NOMO-1 treated with dmso at 0.1 percent for 144 hours (cell line): ENCODE data around the gene ANKUB1.

Experiments used
- DNase-seq: peaks from one replicate; lab custom pipeline; 2025; ENCODE audit not compliant: unreplicated experiment; lab: John Stamatoyannopoulos, UW

ANKUB1 gene

DNA sequence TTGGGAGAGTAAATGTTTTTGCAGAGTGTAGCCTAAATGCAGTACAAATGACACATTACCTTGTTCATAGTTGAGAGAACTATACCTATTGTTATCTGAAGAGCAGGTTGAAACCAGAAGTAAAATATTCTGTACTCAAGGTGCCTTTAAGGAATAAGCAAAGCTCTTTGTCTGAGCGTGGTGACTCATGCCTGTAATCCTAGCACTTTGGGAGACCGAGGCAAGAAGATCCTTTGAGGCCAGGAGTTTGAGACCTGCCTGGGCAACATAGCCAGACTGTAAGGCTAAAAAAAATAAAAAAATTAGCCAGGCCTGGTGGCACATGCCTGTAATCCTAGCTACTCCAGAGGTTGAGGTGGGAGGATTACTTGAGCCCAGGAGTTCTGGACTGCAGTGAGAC lies 18.5 kb upstream of the ANKUB1 start:
- DNase-seq: no peak

DNA sequence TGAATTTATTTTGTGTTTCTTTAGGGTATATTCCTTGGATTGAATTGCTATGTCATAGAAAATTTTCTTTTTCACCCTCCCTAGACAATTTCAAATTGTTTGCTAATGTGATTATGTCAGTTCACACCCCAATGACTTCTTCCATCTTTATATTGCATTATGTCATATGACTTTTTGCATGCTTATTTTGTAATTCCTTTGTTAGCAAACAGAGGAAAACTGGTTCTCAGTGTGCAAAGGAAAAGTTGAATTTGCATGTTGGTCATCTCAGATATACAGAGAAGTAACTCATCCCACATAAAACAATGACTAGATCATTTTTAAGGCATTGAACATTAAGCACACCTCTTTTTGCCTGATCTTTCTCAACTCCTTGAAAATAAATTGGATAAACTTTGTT lies 17.3 kb upstream of the ANKUB1 start:
- DNase-seq: no peak

DNA sequence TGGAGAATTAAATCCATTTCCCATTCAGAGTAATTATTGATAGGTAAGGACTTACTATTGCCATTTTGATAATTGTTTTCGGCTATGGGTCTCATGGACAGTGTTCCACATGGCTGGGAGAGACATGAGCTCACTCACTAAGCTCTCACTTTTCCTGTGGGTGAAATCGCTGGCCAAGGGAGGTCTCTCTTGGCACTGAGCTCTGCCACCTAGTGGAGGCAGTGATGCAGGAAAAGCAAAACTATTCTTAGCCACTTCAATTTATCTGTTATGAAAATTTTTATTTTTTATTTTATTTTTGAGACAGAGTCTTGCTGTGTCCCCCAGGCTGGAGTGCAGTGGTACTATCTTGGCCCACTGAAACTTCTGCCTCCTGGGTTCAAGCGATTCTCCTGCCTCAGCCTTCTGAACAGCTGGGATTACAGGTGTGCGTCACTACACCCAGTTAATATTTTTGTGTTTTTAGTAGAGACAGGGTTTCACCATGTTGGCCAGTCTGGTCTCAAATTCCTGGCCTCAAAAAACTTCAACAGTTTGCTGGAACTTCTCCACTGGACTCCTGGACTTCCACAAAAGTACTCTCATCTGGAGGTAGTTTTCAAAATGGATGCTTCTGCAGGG lies 16.0 kb upstream of the ANKUB1 start:
- peak; percentile 27 for DNase-seq

DNA sequence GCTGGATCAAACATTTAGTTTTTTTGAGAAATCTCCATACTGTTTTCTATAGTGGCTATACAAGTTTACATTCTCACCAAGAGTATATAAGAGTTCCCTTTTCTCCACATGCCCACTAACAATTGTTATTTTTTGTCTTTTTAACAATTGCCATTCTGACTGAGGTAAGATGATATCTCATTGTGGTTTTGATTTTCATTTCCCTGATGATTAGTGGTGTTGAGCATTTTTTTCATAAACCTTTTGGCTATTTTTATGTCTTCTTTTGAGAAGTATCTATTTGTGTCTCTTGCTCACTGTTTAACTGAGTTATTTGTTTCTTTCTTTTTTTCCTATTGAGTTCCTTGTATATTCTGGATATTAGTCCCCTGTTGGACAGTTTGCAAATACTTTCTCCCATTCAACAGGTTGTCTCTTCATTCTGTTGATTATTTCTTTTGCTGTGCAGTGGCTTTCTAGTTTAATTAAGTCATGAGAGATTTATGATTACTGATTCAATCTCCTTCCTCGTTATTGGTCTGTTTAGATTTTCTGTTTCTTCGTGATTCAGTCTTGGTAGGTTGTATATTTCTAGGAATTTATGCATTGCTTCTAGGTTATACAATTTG lies 13.9 kb upstream of the ANKUB1 start:
- no peak for DNase-seq

DNA sequence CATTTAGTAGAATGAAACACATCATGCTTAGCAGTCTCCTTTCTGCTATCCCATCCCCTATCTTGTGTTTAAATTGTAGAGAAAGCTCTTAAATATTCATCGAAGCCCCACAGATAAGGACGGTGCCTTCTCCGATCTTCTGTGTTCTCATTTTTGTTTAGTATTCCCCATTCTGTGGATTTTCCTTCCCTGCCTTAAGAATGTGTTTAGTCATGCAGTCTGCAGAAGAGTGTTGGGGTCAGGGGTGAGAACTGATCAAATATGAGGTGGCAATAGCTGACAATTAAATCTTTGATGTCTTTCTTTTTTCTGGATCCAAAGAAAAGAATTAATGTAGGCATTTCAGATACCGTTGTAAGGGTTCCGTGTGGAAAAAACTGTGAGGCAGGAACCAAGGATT lies 9.3 kb upstream of the ANKUB1 start:
- no peak for DNase-seq

DNA sequence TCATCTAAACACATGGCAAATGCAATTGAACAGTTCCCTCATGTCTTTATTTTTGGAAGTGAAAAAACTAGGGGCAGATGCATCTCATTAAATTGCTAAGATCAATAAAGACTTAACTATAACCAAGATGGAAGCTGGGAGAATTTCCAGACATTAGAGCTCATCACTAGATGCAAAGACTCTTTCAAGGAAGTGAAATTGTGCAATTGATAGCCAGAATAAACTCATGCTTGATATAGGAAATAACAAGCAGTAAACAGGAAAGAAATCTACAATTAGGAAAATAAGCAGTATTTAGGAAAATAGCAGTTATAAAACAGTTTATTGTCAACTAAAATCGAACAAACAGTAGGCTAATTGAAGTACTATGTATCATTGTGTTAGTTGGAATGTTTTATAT lies 8.8 kb upstream of the ANKUB1 start:
- DNase-seq: no peak

DNA sequence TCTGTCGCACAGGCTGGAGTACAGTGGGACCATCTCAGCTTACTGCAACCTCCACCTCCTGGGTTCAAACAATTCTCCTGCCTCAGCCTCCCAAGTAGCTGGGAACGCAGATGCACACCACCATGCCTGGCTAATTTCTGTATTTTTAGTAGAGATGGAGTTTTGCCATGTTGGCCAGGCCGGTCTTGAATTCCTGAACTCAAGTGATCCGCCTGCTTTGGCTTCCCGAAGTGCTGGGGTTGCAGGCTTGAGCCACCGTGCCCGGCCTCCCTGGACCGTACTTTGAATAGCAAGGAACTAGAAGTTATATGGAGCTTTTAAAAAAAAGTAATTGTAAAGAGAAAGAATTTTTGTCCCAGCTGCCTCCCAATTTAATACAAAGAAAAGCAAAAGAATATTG lies 8.3 kb upstream of the ANKUB1 start:
- DNase-seq: no peak

DNA sequence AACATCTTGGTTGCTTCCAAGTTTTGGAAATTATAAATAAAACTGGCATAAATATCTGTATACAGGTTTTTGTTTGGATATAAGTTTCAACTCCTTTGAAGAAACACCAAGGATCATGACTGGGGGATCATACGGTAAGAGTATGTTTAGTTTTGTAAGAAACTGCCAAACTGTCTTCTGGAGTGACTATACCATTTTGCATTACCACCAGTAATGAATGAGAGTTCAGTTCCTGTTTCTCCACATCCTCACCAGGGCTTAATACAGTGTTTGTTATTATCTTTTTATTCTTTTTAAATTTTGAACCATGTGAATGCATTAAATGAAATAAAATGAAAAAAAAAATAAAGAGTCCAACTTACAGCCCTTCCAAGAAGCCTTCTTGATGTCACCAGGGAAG lies 3.7 kb upstream of the ANKUB1 start:
- DNase-seq: peak; percentile 29

DNA sequence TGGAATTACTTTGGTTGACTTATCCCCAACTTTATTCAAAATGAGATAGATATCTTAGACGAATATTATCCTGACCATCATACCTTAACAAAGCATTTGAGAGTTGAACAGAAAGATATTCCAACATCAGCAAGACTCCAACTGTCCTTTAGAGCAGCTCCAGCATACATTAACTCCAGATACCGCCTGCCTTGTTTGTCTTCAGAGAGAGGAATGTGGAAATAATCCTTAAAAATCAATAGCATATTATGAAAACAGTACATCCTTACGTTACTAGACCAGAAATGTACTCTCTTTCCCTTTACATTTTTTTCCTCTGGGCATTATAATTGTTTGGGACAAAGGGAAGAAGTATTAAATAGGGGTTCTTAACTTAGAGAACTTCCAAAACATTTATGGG lies 1.7 kb downstream of the ANKUB1 start:
- DNase-seq: no peak

DNA sequence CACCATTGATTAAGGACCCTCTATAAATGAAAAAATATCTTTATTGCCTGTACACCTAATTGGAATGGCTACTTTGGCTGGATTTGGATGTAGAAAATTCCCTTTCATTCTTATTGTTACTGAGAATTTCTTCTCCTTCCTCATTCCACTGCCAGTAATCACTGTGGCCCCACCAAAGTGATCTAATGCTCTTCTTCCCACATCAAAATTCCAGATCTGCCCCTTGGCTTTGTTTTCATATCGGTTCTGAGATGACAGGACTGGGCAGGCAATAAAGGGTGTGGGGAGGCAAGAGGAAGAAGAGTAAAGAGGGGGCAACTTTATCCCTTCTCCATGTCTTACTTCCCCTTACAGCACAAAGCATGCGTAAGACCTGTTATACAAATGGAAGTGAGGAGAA lies 2.1 kb downstream of the ANKUB1 start:
- no peak for DNase-seq

DNA sequence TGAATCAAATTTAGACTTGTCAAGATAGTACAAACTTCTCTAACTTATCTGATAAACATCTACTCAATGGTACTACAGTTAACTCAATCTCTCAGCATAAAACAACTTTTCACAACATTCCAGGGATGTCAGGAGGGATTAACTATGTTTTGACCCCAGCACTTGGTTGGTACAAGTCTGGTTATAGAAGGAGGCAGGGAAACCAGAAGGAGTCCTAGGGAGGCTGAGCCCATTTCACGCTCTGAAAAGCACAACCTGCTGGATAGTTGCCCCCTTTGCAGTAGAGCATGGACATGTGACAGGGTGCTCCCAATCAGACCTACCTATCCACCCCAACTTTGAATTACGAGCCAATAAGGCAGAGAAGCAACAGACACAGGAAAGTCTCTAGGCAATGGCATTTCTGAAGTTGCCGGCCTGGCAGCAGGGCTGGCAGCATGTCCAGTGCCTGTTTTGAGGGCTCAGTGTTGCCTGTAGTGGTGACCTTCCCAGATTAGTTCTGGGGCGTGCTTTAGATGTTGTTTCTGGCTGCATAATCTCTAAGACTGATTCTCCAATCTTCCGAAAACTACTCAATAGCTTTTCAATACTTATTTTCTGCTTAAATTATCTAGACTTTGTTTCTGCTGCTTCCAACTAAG lies 8.2 kb downstream of the ANKUB1 start:
- DNase-seq: no peak

DNA sequence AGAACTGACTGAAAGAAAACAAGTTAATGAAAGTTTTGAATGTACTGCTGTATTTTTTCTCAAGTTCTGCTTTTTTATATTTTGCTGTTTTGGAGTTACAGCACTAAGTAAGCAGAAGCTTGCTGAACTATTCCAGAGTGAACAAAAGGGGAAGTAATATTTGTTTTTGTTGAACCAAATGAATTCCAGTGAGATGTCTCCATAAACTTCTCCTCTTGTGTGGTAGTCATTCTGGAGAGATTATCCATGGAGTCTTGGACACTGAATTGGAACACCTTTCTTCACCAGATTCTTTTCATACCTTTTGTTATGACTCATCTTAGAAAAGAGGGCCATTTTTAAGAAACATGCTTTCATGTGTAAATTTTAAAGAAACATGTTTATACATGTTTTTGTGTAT lies 8.8 kb downstream of the ANKUB1 start:
- peak; percentile 66 for DNase-seq

DNA sequence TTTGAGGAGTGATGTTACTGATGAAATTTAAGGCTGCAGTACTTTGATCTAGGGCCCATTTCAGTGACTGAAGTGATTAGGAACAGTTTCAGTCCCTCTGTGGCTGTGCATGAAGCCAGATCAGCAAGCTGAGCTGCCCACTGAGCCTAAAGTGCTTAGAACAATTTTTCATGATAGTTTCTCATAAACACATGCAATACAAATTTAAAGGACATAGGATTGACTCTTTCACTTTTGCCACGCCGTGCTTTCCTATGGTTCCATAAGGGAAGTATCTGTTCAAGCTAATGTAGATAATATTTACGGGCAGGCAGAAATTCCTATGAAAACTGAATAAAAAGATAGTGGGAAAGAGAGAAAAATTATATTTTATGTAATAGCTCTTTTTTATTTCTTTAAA lies 10.6 kb downstream of the ANKUB1 start:
- no peak for DNase-seq

DNA sequence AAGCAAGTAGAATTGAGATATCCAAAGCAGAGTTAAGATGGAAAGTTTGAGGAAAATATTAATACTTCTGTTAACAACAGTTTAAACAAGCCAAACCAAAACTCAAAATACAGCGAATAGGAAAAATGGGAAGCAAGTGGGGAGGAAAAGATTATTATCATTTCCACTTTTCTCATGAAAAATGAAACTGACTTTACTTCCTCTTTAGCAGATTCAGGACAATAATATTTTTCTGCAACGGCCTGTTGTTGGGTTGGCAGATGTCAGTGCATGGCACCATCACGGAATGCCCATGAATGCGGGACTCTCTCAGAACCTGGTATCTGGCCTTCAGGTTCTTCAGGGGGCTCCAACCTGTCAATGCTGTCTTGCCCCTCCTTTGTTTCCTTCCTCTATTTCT lies 11.1 kb downstream of the ANKUB1 start:
- DNase-seq: peak; percentile 52

DNA sequence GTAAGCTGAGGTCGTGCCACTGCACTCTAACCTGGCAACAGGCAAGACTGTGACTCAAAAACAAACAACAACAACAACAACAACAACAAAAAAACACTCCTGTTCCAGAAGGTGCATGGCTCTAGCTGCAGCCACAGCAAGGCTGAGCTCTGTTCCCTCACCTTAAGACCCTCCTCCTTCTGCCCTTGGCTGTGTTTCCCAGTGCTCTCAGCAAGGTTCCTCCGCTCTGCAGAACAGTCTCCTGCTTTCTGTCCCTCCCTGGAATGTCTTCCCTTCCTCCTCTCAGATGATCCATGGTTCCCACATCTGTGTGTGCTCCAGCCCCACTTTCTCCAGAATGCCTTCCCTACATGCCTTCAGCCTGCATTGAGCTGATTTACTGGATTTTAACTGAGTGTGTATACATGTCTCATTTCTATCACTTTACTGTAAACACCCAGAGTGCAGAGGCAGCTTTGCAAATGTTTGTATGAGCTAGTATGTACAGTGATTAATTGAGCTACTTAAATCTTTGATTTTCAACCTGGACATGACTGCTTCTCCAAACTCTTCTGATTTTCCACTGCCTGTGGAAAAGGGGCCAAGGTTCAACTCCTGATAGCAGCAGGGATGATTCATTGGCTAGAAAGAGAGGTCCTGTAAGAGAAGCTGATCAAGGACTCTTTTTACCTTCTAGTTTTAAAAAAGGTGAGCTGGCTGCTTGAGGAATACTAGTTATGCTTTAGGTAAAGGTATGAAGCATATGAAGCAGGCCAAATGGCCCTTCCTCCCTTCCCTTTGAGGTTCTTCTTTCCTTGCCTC lies 14.7 kb downstream of the ANKUB1 start:
- DNase-seq: no peak

DNA sequence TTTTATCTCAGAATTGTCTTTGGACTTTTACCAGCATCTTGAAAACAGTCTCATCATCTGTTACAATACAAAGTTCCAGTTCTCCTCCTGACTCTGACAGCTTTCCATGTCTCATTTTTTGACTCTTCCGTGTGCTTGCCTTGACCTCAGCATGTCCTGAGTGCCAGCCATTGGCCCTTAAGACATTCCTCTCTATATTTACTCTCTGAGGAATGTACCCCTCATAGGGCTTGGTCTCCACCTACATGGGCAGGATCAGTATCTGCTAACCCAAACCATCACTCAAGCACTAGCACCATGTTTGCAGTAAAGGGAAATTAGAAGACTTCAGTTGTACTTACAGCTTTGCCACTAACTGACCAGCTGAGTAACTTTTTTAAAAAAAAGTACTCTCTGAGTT lies 16.2 kb downstream of the ANKUB1 start:
- DNase-seq: no peak

DNA sequence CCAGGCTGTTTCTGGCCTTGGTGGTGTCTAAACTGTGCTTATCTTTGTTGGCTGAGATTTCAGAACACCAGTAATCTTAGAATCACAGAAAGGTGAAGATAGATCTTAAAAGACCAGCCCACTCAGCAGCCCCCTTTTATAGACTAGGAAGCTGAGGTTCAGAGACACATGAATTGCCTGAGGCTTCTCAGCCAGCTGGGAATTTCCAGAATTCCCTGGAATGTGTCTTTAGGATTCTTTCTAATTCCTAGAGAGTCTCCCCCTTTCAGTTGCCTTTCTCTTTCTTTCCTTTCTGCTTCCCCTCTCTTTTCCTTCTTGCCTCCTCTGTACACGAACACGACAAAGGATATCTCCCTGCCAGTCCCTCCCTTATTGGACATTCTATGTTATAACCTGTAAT lies 19.5 kb downstream of the ANKUB1 start:
- DNase-seq: no peak

DNA sequence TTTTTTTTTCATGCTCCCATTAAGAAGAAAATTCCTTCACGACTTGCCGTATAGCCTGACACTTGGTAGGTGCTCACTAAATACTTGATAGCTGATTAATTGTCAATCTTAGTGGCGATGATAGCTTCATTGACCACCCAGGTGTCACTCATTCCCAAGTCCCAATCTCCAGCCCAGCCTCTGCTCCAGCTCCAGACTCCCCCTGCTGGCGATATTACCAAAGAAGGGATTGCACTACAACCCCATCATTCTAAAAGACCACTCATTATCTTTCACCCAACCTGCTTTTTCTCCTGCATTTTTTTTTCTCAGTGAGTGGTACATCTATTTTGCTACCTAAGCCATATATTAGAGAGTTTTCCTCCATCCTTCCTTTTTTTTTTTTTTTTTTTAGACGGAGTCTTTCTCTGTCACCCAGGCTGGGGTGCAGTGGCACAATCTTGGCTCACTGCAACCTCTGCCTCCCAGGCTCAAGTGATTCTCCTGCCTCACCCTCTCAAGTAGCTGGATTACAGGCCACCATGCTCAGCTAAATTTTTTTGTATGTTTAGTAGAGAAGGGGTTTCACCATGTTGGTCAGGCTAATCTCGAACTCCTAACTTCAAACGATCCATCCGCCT lies 20.6 kb downstream of the ANKUB1 start:
- no peak for DNase-seq

DNA sequence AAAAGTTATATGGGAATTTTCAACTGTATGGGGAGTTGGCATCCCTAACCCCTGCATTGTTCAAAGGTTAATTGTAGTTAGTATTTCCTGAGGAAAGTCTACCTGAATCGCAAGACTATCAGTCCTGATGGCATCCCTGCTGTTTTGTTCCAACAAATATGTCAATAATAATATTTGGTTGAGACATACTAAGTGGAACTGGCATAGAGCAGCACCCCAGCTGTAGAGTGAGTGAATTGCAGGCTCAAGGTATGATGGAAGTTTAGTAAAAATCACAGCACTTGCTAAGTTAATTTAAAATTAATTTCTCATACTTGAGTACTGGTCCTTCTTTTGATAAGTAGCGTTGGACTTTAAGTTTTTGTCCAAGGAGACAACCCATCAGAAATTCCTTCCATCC lies 22.1 kb downstream of the ANKUB1 start:
- no peak for DNase-seq

DNA sequence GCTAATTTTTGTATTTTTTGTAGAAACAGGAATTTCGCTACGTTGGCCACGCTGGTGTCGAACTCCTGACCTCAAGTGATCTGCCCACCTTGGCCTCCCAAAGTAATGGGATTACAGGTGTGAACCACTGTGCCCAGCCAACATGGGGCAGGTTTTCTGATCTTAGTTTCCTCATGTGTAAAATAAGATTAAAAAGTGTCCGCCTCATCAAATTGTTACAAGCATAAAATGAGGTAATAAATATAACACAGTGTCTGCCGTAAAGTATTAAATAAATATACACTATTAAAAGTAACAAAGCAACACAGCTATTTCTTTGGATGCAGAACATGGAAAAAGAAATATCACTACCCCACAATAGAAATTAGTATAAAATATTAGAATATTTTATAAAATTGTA lies 23.6 kb downstream of the ANKUB1 start:
- no peak for DNase-seq

DNA sequence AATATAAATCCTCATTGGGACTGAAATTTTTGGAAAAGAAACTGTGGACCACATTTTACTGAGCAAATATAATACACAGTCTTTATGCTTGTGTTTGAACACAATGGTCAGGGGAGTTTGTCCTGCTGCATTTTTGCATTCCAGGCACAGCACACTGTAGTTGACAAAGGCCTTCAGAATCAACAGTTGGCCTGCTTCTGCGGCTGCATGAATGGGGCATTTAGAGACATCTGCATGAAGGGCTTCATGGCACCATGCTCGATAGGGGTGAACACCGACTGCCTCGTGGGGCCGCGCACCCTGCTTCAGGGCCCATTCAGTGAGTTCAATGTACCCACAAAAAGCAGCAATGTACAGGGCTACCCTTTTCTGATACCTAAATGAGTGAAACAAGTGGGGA lies 24.6 kb downstream of the ANKUB1 start:
- no peak for DNase-seq
